GM12875 (cell line): ENCODE data around the gene BMPER.

Experiments used
- H3K4me3 ChIP-seq: one replicate; pipeline ENCODE4 v1.5.1; 2011; ENCODE audit warnings: low read depth, low read length, control low read depth
- CTCF ChIP-seq: IDR thresholded peaks from 2 replicates; pipeline ENCODE4 v1.5.1; 2011; ENCODE audit warnings: low read depth, mild to moderate bottlenecking, control low read depth, inconsistent platforms, low read length, moderate library complexity, borderline replicate concordance; ENCODE audit not compliant: insufficient read depth

The BMPER gene

GRCh38 chr7:33882040-33882837 is 23.1 kb upstream of the BMPER start:
- TF ChIP-seq CTCF: no peak
- no peak overlapping the region for H3K4me3 ChIP-seq

- no peak for TF ChIP-seq CTCF
- no peak overlapping the region for H3K4me3 ChIP-seq
These were observed 22.2 kb upstream of the BMPER start for GRCh38 chr7:33882950-33883670.

DNA sequence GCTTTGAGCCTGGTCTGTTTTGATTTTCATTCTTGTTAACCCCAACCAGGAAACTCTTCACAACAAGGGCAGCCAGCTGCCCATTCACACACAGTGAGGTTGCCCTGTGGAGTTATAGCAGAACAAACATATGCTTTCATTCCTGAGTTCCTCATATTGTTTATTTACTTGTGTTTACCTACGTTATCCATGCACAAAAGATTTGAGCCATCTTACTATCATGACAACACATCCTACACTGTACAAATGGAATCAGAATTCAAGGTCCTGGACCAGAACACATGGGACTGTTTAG is 21.7 kb upstream of the BMPER start:
- no peak for TF ChIP-seq CTCF

DNA sequence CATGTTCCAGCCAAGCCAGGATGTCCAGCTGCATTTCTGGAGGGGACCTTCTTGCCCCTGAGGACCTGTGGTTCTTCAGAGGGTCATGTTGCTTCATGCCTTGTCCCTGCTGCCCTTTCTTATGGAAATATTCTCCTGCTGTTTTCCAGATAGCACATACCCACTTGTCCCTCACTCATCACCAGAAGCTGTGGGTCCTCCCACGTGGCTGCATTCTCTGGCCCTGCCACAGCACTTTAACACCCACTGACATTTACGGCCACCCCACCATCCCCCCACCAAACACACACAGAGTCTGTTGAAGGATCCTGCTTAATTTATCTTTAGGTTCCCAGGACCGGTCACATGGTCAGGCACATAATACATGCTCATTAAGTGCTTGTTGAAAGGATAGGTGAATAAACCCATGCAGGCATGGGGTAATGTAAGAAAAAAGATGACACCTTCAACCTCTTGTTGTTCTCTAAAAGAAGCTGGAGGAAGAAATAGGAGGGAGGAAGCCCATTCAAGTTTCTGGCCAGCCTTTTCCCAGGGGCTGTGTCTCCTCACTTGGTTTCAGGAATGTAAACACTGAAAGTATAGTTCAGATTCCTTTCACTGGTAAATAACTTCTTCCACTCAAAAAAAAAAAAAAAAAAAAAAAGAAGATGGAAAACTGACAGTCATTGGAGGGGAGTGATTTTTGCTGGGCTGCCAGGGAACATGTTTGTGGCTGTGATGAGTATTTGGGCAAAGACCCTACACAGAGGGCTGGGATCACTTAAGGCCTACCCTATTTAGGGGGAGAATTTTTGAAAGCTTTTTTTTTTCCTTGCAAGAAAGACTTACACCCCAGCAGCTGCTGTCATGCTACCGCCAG is 19.8 kb upstream of the BMPER start:
- TF ChIP-seq CTCF: no peak
- H3K4me3 ChIP-seq: no peak overlapping the region

More for the DNA sequence above, 21.7 kb upstream of the BMPER start:
- no peak overlapping the region for H3K4me3 ChIP-seq

- no peak overlapping the region for H3K4me3 ChIP-seq
- TF ChIP-seq CTCF: no peak
These were observed 19.2 kb upstream of the BMPER start for GRCh38 chr7:33886149-33886623.

GRCh38 chr7:33887266-33887975 is 17.9 kb upstream of the BMPER start:
- H3K4me3 ChIP-seq: no peak overlapping the region
- no peak for TF ChIP-seq CTCF
